HG03457 (cell line): ENCODE measurements around the gene LAT.
"Not testable (repeated sequence)": the region's sequence is repeated elsewhere in the genome, so short reads cannot be mapped to it uniquely, and the experiment has no call there.

Source experiments
- ATAC-seq: cut with Tn5 transposase; IDR thresholded peaks from one replicate; pipeline ENCODE4 v1.9.1; 2021; ENCODE audit warnings: moderate number of reproducible peaks; ENCODE audit not compliant: unreplicated experiment

LAT gene

DNA sequence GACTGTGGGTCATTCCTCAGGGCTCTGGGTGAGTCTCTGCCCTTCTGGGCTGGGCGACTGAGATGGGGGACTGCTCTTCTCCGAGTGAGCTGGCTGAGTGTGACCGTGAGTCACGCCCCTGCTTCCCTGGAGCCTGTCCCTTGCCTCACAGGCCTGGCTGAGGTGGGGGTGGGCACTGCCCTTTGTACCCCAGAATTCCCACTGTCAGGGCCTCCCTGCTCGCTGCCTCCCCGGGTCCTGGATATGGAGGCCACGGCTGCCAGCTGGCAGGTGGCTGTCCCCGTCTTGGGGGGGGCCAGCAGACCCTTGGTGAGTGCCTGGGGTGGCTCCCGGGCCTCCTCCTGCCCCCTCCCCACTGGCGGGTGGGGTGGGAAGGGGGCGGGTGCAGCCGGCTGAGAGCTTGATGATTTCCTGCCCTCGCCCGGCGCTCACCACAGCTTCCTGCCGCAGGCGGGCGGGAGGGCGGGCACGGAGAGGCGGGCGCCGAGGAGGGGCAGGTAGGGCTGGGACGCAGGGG is at the start of gene LAT:
LAT (plus strand) TSS at position 434 of the 517 bp plus-strand sequence. CDS start 366 bp downstream, outside the sequence.
- ATAC-seq, result no peak

- ATAC-seq, result no peak
Observed at GRCh38 chr16:28935346-28935745, 49.5 kb upstream of the LAT start.

DNA sequence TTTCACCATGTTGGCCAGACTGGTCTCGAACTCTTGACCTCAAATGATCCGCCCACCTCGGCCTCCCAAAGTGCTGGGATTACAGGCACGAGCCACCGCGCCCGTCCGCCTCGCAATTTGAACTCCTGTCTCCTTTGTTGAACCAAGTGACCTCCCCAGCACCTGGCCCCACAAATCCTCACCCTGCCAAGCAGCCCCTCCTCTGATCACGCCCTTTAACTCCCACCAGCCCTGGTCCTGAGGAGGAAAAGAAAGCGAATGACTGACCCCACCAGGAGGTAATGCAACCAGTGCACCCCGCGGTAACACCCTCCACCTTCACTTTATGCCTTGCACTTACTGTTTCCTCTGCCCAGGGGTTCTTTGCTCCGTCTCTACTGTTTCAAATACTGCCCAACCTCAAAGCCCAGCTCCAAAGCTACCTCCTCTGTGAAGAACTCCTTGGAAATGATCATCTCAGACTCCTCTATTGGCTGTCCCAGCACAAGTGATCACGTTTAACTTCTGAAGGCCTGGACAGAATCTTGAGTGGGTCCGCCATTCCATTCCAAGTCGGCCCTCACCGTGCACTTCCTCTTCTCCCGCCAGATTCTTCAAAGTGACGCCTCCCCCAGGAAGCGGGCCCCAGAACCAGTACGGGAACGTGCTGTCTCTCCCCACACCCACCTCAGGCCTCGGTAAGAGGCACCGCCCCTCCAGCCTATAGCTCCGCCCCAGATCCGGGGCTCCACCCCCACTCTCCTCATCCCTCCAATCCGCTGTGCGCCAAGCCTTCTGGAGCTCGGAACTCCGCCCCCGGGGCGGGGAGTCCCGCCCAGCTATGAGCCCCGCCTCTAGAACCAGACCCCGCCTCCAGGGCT is 48.7 kb upstream of the LAT start:
- ATAC-seq, result no peak

DNA sequence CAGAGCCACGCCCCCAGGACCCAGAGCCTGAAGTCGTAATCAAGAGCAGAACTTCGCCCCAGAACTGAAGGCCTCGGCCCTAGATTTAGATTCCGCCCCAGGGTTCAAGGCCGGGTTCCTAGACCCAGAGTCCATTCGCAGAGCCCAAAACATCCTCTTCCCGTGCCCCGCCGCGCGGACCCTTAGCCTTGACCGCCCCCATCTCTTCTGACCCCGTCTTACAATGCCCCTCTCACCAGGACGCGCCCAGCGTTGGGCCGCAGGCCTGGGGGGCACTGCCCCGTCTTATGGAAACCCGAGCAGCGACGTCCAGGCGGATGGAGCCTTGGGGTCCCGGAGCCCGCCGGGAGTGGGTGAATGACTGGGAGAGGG is 48.1 kb upstream of the LAT start:
- ATAC-seq, result no peak

DNA sequence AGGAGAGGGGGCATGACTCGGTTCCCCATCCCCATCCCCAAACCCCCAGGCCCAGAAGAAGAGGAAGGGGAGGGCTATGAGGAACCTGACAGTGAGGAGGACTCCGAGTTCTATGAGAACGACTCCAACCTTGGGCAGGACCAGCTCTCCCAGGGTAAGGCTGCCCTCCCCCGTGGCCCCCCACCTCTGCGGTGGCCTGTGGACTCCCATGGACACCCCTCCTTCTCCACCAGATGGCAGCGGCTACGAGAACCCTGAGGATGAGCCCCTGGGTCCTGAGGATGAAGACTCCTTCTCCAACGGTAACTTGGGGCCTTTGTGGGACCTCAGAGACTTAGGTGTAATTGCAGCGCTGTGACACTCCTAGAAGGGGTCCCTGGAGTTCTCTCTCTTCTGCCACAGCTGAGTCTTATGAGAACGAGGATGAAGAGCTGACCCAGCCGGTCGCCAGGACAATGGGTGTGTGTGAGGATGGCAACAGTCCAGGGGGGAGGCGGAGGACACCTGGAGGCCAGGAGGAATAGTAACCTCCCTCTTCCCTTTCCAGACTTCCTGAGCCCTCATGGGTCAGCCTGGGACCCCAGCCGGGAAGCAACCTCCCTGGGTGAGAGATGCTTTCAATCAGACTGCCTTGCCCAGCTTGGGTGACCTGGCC is 47.5 kb upstream of the LAT start:
- no peak for ATAC-seq

DNA sequence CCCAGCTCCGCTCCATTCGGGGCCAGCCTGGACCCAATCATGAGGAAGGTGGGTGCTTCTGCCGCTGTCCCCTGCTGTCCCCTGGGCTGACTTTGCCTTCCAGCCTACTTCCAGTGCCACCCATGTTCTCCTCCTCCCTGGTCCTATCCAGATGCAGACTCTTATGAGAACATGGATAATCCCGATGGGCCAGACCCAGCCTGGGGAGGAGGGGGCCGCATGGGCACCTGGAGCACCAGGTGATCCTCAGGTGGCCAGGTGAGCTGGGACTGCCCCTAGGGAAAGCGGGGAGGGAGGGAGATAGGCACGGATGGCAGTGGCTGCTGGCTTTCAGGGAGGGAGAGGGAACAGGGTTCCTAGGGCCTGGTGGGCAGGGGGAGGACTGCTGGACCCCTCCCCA is 46.1 kb upstream of the LAT start:
- no peak for ATAC-seq

DNA sequence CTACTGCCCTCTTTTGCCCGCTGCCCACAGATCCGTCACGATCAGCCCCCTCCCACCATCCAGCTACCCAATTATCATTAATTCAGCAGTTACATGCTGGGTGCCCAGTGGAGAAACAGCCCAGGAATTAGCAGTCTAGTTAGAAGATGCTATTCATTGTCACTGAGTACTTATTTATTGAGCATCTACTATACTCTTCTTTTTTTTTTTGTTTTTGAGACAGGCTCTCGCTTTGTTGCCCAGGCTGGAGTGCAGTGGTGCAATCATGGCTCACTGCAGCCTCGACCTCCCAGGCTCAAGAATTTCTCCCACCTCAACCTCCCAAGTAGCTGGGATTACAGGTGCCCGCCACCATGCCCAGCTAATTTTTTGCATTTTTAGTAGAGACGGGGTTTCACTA is 45.0 kb upstream of the LAT start:
- not testable (repeated sequence) for ATAC-seq

DNA sequence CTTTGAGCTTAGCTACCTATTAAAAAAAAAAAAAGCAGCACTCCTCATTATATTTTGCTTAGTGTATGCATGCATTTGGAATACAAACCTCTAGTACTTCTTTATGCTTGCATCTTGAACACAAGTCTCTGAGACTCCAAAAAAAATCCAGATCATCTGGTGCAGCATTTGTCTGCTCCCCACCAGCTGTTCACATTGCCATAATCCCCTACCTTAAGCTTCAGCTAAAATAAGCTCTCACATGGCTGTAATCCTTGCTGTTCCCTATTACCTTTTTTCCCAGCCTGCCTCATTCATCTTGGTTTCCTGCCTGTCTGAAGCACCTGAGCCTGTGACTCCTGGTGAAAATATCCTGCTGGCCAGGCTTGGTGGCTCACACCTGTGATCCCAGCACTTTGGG is 41.6 kb upstream of the LAT start:
- no peak for ATAC-seq

DNA sequence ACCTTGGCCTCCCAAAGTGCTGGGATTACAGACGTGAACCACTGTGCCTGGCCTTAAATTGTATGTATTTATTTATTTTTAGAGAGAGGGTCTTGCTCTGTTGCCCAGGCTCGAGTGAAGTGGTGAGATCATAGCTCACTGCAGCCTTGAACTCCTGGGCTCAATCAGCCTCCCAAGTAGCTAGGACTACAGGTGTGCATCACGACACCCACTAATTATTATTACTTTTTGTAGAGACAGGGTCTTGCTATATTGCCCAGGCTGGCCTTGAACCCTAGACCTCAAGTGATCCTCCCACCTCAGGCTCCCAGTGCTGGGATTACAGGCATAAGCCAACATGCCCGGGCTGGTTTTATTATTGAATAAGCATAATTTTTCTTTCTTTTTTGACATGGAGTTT is 38.2 kb upstream of the LAT start:
- ATAC-seq, result no peak

DNA sequence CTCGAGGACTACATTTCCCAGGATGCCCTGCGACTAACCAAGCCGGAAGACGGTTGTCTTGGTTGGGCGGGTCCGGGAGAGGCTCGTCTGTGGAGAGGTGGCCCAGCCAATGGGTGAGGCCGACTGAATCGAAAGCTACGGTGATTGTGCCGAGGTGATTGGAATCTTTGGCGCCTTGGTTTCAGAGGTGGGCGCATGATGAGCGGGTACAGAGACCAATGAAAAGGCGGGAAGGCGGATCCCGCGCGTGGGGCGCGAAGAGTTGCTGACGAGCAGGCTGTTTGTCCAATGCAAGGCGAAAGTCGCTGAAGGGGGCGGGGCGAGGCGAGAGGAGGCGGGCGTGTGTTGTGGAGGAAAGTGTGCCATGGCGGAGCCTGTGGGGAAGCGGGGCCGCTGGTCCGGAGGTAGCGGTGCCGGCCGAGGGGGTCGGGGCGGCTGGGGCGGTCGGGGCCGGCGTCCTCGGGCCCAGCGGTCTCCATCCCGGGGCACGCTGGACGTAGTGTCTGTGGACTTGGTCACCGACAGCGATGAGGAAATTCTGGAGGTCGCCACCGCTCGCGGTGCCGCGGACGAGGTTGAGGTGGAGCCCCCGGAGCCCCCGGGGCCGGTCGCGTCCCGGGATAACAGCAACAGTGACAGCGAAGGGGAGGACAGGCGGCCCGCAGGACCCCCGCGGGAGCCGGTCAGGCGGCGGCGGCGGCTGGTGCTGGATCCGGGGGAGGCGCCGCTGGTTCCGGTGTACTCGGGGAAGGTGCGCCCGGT is 34.0 kb upstream of the LAT start, which contains the start of gene NFATC2IP:
NFATC2IP (plus strand) TSS at position 290 of the 762 bp plus-strand sequence; CDS start at position 365, 75 bp downstream.
- ATAC-seq, result peak; percentile 72

DNA sequence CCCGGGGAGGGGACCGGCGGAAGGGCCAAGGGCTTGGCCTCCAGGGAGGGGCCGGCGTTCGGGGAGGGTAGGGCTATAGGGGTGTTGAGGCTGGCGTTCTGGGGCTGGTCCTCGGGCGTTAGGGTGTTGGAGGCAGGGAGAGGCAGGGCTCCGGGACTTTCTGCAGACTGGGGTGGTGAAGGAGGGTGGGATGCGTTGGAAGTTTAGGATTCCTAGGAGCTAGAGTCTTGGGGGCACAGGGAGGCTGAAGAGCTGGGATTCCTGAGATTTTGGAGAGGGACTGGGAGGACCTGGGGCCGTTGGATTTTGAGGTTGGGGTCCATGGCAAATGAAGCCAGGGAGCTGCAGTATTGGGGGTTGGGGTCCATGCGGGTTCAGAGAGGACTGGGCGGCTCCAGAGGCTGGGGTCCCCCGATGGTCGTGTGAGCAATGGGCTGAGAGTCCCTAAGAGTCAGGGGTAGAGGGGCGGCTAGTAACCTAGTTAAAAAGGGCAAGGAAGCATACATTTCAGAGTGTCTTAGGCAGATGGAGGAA is 33.4 kb upstream of the LAT start:
- ATAC-seq, result peak; percentile 17

DNA sequence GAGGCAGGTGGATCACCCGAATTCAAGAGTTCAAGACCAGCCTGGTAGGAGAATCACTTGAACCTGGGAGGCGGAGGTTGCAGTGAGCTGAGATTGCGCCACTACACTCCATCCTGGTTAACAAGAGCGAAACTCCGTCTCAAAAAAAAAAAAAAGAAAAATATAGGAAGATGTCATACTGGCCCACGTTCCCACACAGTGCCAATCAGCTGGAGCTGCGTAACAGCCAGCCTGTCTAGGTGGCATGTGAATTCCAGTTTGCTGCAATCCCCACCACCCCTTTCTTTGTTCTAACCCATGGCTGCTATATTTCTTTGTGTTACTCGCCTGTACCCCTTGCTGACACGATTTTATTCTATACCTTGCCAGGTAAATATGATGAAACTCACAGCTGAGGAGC is 26.6 kb upstream of the LAT start:
- ATAC-seq, result no peak

DNA sequence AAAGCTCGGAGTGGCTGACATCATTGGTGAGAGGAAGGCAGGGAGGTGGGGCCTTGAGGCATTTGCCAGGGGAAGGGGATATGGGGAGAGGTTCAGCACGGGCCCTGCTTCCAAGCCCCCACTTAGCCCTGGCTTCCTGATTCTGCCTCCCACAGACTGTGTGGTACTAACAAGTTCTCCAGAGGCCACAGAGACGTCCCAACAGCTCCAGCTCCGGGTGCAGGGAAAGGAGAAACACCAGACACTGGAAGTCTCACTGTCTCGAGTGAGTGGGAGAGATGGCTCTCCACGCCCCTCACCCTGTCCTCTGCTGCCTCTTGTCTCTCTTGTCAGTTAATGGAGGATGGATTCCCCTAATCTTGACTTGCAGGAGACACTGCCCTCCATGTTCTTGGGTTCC is 26.0 kb upstream of the LAT start:
- ATAC-seq, result no peak

GRCh38 chr16:28964072-28964471 is 20.8 kb upstream of the LAT start:
- no peak for ATAC-seq

DNA sequence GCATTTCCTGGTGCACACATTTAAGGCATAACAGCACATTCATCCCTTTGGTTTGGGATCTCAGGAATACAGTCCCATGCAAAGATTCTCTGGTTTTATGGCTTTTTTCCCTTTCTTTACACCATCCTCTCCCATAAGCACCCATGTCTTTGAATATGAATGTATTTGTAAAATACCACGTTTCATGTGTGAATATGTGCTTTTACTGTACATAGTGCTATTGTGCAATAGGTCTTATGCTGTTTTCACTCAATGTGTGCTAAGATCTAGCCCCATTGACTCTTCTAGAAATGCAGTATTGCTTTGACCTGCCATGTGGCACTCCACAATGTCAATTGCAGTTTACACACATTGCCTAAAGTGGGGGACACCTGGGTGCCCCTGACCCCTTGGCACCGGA is 20.4 kb upstream of the LAT start:
- no peak for ATAC-seq

DNA sequence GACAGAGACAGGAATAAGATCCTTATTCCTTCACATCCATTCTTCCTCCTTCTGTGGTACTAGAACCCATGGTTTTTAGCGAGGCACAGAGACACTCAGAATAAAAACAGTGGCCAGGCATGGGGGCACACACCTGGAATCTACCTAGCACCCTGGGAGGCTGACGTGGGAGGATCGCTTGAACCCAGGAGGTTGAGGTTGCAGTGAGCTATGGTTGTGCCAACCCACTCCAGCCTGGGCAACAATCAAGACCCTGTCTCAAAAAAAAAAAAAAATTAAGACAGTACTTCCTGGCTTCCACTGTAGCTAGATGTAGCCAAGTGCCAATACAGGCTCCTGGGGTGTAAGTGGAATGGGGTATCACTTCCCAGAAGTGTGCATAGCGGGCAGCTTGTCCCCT is 17.7 kb upstream of the LAT start:
- ATAC-seq, result no peak

DNA sequence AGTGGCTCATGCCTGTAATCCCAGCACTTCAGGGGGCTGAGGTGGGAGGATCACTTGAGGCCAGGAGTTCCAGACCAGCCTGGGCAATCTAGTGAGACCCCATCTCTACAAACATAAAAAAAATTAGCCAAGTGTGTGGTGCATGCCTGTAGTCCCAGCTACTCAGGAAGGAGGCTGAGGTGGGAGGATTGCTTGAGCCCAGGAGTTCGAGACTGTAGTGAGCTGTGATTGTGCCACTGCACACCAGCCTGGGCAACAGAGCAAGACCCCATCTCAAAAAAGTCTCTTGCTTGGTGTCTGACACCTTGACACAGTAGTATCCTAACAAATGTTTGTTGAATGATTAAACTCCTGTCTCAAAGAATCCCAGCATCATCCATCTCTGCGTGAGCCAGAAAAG is 15.2 kb upstream of the LAT start:
- ATAC-seq, result not testable (repeated sequence)

DNA sequence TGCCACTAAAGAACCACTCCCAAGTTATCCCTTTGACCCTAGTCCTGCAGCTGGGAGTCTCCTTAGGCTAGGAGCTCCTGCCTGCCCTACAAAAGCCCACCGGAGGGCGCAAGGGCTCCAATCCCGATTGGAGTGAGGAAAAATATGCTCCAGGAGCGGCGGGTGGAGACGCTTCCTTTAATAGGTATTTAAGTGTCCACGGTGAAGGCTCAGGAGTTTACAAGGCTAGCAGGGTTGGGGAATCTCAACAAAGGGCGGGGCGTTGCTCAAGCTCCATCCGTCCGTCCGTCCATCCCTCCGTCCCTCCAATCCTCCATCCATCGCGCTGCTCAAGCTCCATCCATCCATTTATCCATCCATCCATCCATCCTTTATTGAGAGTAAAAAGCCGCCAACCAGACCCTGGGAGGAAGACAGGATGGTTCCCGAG is 10.8 kb upstream of the LAT start:
- no peak for ATAC-seq

- ATAC-seq, result peak; percentile 68
Observed at GRCh38 chr16:28974437-28975157, 10.3 kb upstream of the LAT start, which contains the start of gene SPNS1. SPNS1 (plus strand) TSS chr16:28974778; CDS start chr16:28975152, 374 bp downstream.

DNA sequence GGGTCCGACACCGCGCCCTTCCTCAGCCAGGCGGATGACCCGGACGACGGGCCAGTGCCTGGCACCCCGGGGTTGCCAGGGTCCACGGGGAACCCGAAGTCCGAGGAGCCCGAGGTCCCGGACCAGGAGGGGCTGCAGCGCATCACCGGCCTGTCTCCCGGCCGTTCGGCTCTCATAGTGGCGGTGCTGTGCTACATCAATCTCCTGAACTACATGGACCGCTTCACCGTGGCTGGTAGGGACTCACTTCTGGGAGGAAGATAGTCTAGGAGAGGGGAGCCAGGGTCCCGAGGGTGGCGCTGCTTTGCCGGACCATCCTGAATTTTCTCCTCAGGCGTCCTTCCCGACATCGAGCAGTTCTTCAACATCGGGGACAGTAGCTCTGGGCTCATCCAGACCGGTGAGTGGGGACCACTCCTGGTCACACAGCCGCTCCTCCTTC is 9.7 kb upstream of the LAT start:
- no peak for ATAC-seq
